ENCODE results near the gene SEC22C. TPM values are rescaled to one million over a fixed set of nuclear protein-coding genes. Genes with fewer than 3 reads are reported as not detected.

SEC22C gene
- polyA plus RNA-seq, 4 donors, result 40.7 to 46.7 (median 43.0) TPM

DNA sequence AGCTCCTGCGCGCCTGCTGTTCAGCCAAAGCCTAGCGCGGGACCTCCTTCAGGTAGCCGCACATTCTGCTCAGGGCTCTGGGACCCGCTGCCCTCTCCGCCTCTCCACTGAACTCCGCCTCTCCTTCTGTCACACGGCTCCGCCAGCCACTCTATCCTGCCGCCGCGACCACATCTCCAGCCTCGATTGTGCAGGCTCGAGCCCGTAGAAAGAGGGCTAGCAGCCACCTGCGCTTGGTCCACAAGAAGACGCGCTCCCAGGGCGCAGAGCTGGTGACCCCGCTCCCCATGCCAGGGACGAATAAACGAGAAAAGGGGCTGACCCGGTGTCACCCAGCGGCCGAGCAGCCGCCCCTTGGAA lies 80.5 kb downstream of the SEC22C start:
- DNase-seq (ENCODE audit: low read depth in 4 of 4, low spot score in 2 of 4), result no peak

DNA sequence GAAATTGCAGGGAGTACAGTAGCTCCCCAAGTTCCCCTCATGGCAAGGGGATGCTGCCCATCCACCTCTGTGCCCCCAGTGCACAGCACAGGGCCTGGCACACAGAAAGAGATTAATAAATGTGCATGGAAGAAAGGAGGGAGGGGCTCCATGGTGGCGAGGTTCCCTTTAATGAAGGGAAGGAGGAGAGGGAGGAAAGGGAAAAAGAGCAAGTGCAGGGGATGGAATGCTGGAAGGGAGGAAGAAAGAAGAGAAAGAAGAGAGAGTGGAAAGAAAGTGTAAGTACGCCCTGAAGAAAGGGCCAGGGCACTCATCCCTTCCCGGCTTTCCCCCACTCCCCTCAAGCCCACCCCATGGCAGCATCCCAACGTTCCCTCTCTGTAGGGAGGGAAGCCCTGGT lies 80.9 kb downstream of the SEC22C start:
- DNase-seq (ENCODE audit: low read depth in 4 of 4, low spot score in 2 of 4), result no peak

DNA sequence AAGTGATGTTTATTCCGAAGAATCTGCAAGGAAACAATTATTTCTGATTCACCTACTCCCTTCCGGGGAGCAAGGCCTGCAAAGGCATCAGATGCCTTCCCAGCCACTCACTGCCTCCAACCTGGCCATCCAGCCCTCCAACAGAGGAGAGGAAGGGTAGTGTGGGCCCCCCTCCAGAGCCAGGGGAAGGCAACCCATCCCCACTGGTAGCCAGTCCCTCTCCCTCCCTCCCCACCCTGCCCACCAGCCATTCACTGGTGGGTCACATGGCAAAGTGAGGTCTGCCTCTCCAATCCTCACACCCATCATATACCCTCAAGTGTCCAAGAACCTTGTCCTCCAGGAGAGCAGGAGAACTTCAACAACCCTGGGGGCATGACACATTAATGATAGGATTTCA lies 81.7 kb downstream of the SEC22C start:
- no peak for DNase-seq (ENCODE audit: low read depth in 4 of 4, low spot score in 2 of 4)

DNA sequence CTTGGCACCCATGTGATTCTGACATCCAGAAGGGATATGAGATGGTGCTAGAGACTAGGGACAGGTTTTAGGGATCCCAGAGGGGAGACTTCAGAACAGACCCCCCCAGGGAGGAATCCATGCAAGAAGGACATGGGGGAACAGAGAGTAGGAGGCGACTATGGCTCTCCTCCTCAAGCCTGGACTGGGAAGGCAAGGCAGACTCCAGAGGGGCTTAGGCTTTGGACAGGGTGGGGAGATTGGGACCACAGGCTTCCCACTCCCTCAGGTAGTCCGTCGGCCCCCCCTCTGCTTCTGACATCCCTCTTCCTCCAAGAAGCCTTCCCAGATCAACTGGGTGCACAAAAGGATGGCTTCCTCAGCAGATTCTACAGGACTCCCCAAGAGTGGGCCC lies 82.3 kb downstream of the SEC22C start:
- DNase-seq (ENCODE audit: low read depth in 4 of 4, low spot score in 2 of 4), result no peak

DNA sequence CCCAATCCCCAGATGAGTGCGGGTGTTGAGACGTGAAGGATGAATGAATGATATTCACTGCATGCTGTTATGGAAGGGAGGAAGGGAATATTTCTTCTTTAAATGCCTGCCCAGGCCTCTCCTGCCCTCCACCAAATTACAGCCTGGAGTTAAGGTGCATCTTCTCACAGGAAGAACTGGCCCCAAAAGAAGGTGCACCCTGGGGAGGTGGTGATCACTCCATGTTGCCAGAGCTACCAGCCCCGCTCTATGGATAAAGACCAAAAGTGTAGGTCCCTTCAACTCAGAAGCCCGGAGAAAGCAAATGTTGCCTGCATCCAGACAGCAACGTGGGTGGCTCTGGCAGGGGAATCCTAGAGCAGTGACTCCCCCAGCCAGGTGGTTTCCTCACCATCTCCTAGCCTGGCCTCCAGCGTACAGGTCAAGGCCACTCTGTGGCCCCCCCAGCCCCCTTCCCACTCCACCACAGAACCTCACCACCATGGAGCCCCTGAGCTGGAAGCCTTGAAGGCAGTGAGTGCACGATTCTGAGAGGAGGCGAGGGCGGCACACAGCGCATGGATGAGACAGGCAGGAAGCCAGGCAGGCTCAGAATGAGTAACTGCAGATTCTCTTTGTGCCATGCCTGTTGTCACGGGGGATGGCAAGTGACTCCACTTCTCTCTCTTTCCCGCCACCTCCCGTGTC lies 82.8 kb downstream of the SEC22C start:
- DNase-seq (ENCODE audit: low read depth in 4 of 4, low spot score in 2 of 4), result no peak

DNA sequence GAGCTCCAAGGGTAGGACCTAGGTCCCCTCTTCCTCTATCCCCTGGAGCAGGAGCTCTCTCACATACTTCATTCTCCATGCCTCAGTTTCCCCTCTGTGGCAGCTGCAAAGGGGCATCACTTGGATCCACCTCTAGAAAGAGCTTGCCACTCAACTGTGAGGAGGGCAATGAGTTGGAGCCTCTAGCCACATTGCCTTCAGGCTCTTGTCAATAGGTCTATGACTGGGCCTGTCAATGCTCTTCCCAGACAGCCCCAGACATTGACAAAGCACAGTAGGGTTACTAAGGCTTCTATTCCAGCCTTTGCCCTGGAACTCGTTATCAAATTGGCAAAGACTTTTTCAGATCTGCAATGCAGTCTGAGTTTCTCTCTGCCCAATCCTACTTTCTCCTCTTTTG lies 83.7 kb downstream of the SEC22C start:
- DNase-seq (ENCODE audit: low read depth in 4 of 4, low spot score in 2 of 4), result no peak

Other genes with a start within 250 kb of the SEC22C start
- not detected for gene LYZL4, start 171.4 kb downstream of the SEC22C start, polyA plus RNA-seq (ENCODE audit: insufficient read length in 4 of 4)
- gene VIPR1, start 79.3 kb downstream of the SEC22C start, polyA plus RNA-seq (ENCODE audit: insufficient read length in 4 of 4), result 1 to 10 TPM; 1.1 to 2.7 (median 1.6) TPM
- 10 to 100 TPM; 22.8 to 26.3 (median 25.4) TPM for gene SS18L2, start 8.9 kb upstream of the SEC22C start, polyA plus RNA-seq (ENCODE audit: insufficient read length in 4 of 4)
- gene NKTR, start 18.7 kb upstream of the SEC22C start, polyA plus RNA-seq (ENCODE audit: insufficient read length in 4 of 4), result 100 to 1,000 TPM in 2 of 4 donors, 10 to 100 TPM in 2; 52.4 to 201 (median 108) TPM
- gene ZBTB47, start 71.7 kb upstream of the SEC22C start, polyA plus RNA-seq (ENCODE audit: insufficient read length in 4 of 4), result 10 to 100 TPM; 14.1 to 19.3 (median 17.9) TPM
- gene KLHL40, start 103.6 kb upstream of the SEC22C start, polyA plus RNA-seq (ENCODE audit: insufficient read length in 4 of 4), result not detected
- under 1 TPM; 0.43 to 0.74 (median 0.50) TPM for gene HHATL, start 120.8 kb upstream of the SEC22C start, polyA plus RNA-seq (ENCODE audit: insufficient read length in 4 of 4)
- 1 to 10 TPM; 2.6 to 4.1 (median 3.3) TPM for gene CCDC13, start 191.3 kb upstream of the SEC22C start, polyA plus RNA-seq (ENCODE audit: insufficient read length in 4 of 4)
- gene HIGD1A, start 222.5 kb upstream of the SEC22C start, polyA plus RNA-seq (ENCODE audit: insufficient read length in 4 of 4), result 100 to 1,000 TPM; 135 to 193 (median 161) TPM
- gene ACKR2, start 227.5 kb upstream of the SEC22C start, polyA plus RNA-seq (ENCODE audit: insufficient read length in 4 of 4), result 1 to 10 TPM; 1.8 to 3.2 (median 3.1) TPM